Stimulated activated CD4-positive, alpha-beta T cell treated with anti-CD3 and anti-CD28 coated beads, Interleukin-4, amount 100 ng/mL, for 4 hours (primary cell): ENCODE measurements around the gene HOXD13.

Experiments
- DNase-seq, 2 experiments: peaks; one replicate each; pipeline ENCODE4 v3.0.0-alpha.2; 2020

The HOXD13 gene

DNA sequence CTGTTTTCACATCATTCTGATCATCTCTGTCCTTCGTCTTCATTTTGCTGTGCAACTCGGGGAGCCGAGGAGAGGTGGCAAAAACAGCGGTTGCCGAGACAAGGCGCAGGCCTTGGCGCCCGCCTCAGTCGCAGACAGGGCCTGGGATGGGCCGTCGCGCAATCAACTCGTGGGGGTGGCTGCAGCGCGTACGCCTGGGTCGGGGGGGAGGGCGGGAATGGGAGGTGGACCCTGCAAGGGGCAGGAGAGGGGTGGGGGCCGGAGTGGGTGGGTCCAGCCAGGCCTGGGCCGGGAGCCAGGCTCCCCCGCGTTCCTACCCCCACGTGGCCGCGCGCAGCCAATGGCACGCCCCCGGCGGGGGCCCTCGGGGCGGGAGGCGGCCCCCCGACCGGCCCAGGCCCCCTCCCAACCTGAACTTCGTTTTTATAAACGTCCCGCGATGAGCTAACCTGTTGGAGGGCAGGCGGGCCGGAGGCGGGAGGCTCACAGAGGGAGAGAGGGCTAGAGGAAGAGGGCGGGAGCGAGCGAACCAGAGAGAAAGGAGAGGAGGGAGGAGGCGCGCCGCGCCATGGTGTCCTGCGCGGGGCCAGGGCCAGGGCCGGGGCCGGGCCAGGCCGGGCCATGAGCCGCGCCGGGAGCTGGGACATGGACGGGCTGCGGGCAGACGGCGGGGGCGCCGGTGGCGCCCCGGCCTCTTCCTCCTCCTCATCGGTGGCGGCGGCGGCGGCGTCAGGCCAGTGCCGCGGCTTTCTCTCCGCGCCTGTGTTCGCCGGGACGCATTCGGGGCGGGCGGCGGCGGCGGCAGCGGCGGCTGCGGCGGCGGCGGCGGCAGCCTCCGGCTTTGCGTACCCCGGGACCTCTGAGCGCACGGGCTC, at the start of gene HOXD13:
Gene HOXD13 (plus strand): TSS at position 452 of the 875 bp plus-strand sequence. CDS start 170 bp downstream, at position 622.
- no peak for DNase-seq

DNA sequence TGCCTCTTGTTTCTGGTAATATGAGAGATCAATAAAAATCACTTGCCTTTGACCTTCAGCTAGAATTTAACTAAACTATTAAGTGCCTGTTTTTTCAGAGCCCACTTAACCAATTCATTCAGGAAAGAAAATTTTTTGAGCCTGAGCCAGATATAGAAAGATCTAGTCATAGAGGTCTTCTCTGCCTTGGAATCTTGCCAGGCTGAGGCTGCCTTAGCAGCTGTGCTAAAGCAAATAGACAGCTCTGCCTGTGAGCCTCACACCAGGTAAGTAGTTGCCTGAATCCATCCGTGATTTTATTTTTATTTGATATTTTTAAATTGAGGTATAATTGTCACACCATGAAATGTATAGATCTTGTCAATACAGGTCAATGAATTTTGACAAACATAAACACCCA, 36.1 kb upstream of the HOXD13 start:
- DNase-seq: no peak

DNA sequence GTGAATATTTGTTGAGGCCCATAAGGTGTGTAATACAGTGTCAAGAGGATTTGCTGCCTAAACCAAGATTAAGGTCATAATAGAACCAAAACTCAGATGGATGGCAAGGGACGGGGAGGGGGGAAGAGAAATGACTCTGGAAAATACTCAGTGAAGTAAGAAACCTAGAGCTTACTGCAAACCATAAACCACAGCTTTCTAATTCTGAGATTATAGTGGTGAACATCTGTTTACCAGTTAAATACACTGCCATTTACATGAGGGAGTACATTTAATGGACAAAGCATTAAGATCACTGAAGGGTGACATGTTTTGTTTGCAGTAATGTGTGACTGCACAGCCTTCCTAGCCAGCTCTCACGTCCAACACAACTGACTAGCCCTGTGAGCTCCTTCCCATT, 28.6 kb upstream of the HOXD13 start:
- no peak for DNase-seq

DNA sequence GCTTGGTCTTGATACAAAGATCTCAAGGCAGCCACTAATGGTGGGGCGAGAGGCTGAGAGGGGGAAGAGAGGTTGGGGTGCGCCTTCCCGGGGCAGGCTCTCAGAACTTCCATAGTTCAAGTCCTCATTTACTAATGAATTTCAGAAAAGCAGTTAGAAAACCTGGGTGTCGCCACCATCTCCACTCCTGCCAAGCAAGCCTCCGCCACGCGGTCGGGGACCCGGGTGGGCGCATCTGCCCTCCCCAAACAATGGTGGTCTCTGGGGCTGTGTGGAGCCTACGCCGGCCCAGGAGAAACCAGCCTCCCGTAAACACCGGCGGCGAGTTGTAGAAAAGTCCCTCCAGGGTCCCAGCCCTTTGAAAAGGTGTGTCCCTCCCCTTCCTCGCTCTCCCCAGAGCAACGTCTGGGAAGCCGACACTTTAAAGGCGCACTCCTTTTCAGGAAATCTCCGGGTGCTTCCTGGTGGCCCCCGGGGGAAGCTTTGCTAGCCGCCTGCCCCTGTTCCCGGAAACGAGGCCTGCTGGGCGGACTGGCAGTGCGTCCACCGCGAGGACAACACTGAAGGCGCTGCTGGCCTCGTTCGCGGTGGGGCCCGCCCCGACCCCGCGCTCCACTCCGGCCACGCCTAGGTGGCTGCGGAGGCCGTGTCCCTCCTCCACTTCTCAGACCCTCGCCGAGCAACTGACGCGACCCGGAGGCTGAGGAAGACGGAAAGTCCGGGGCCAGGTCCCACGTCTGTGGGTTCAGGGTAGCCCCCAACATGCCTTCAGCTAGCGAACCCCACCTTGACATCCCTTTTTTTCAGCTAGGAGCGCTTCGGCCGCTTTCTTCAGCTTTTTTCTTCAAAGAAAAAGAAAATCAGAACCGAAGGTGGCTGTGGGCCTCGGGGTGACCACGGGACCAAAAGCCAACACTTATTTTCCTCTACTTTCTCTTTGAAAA, 25.6 kb upstream of the HOXD13 start:
- no peak for DNase-seq

DNA sequence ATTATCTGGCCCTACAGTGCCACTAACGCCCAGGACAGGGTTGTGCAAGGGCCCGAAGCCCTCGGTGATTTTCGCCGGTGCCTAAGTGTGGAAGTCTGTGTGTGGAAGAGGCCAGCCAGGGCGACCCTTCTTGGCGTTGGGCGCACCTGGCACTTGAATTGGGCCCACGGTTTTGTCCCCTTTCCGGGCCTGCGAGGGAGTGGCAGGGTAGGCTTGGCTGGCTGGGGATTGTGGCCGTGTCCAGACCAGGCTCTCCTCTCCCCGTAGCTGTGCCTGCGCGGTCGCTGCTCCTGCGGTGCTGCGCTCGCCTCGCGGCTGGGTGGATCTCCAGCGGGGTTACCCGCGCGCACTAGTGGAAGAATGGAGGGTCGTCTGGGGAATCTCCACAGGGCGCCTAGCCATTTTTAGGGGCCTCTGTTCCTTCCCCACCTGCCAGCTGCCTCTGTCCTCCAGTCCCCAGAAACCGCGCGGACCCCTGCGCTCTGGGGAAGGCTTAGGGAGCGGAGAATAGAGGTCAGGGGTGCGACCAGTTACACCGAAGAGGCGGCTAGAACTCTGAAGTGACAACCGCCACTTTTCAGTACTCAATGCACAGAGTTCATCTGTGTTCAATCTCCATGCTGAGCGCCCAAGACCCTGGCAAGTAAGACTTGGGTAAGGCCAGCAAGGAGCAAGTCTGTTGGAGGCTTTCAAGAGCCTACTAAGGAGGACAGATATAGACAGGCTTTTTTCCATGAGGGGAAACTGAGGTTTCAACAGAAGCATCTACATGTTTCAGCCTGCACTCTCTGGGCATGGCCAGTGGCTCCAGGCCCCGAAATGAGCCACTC, 24.7 kb upstream of the HOXD13 start:
- no peak for DNase-seq

DNA sequence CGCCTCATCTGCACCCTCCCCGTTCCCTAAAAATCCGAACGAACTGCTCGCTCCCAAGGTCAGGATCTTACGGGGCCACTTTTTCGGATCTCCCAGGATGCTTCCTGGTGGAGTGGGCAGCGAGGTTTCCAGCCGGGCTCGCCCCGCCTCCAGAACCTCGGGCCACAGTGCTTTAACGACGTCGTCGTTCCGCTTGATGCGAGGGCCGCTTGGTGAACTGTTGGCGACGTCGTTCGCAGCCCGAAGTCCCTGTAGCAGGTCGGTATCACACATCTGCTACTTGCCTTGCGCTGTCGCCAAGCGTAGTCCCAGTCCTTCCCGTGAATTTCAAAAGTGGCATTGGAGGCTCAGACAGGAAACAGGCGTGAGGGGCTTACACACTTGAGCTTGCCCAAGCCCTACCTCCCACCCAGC, 24.1 kb upstream of the HOXD13 start:
- no peak for DNase-seq

DNA sequence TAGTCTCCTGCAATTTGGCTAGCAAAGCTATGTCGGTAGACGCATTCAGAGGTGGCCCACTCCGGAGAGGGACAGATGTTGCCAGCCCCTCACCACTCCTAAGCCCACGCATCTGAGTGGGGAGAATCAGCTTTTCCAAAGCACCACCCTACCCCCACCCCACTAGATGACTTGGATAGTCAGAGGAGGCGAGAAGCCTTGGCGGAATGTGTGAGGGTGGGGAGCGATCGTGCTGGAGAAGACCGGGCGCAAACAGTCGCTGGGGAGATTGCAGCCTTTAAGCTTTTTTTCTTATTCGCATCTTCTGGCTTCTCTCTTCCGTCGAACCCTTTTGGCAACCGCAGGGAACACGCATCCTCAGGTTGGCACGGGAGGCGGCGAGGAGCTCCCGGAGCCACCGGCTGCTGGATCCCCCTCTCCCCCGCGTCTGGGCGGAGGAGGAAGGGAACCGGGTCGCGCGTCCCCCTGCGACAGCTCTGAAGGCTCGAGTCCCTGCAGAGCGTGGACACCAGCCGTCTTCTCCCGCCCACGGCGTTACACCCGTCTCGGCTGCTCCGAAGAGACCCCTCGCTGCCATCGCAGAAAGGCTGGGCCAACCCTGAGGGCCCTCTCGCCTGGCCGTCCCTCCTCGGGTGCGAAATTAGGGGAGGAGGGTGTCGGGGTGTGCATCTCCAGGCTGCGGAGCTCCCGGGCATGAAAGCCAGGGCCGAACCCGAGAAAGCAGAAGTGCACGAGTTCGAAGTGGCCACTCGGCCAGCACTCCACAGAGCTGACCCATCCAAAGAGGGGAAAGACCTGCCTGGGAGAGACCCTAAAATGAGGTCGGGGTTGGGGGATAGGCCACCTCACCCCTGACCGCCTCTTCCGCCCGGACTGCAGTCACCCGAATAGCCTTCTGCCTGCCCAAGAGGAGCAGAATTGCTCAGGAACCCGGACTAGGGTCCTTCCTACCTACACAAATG, 20.9 kb upstream of the HOXD13 start:
- DNase-seq: no peak

DNA sequence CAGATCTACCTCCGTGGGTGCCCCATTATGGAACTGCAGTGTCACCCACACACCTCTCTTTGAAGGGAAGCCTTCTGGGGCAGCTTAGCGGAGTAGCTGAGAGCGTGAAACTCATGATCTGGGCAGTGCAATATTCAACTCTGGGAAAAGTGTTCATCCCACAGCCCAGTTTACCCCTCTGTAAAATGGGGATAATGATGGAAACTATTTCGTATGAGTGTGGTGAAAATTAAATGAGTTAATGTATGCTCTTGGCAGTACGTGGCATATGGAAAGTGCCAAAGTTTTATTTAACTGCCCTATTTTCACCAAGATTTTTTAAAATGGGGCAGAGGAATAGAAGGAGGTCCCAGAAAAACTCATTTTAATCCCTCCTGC, 20.2 kb upstream of the HOXD13 start:
- no peak for DNase-seq

DNA sequence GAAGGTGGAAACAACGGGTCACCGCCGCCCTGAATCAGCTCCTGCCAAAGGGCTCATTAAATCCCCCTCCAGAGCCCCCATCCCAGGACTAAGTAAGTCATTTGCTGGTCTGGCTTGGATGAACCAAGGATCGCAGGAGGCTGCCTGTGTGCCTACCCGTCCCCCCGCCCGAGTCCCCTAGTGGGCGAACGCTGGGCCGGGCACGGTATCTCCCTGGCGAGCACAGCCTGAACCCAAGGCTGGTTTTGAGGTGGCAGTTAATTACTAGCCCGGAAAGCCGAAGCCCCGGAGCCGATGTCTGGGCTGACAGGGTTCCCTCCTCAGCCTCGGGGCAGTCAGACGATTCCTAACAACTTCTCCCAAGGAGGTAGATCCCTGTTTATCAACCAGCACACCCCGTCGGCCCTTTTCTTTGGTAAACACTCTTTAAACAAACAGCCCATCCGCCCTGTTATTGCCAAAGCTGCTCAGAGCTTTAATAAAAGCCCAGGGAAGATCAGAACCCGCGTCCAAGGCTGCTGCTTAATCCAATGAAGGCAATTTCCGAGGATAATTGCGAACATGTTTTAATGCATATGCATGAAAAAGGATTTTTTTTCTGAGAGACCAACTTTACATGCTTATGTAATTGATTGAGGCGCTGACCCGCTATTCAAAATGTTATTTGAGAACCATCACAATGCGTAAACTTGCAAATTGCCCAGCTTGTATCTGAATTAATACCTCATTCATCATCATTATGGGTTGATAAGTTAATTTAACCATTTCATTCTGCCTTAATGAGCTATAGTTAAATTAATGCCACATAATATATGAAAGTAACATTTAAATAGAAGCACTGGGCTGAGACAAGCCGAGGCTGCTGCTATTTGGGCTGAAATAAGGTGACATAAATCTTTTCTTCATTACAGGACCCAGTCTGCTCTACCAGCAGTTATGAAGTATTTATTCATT, 19.3 kb upstream of the HOXD13 start:
- DNase-seq: no peak

DNA sequence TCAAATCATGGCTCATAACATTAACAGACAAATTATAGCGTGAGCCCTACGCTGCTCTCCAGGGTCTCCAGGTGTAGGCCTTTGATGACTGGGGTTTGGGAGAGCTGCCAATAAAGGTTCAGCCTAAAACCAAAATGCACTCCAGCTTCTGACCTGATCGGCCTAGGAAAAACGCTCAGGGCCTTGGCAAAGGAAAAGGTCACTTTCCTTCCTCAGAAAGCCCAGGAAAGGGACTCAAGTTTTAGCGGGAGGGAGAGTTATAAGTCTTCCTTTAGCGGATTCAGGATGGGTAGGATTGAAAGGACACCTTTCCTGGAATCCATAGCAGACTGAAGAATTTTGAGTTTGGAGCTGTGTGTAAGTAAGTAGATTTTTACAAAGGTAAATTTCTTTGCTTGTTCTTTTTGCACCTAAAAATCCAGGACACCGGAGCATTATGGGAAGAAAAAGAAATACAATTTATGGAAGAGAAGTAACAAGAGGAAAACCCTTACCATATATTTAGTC, 17.5 kb upstream of the HOXD13 start:
- DNase-seq: no peak

DNA sequence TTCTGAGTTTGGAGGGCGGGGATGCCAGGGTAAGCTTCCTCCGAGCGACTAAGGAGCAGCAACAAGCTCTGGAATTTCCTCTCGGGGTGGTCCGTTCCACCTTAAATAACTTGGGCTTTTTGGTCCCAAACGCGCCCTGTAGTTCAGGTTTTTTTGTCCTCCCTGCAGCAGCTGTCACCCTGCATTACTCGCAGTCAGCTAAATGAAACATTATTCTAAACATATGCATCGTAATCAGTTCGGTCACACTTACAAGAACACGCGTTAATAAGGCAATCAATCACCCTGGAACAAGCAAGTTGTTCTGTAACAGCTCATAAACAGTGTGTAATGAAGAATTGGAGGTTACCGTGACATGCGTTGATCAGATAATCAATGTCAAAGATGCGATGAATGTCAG, 17.0 kb upstream of the HOXD13 start:
- no peak for DNase-seq

DNA sequence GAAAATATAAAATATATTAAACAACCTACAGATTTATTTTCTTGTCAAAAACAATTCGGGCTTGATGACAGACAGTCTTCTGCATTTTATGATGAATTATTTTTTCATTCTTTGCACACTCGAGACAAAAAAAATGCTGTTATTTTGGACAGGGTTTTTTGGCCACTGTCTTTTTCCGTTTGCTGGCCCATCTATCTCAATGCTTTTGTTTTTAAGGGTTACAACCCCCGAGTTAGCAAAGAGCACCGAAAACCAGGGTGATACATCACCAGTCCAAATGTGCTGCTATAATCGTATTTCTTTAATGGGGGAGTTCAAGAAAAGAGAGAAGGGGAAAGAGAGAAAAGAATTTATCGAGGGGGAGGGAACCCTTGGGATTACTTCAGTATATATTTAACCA, 16.5 kb upstream of the HOXD13 start:
- DNase-seq: no peak

DNA sequence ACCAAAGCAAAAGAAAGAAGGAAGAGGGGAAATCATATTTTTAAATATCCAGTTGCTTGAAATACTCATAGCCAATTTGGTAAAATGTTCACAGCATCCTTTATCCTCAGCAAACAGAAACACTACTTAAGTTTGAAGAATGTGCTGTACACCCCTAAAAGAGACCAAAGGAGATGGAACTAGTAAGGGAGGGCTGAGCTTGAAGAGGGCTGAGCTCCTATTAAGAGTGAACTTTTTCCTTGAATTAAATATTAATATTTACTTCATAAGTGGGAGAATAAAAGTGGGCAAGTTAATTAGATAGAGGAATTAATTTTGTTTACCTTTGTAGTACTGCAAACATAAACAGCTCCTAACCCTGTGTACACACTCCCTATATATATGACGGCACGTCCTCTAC, 15.7 kb upstream of the HOXD13 start:
- no peak for DNase-seq

DNA sequence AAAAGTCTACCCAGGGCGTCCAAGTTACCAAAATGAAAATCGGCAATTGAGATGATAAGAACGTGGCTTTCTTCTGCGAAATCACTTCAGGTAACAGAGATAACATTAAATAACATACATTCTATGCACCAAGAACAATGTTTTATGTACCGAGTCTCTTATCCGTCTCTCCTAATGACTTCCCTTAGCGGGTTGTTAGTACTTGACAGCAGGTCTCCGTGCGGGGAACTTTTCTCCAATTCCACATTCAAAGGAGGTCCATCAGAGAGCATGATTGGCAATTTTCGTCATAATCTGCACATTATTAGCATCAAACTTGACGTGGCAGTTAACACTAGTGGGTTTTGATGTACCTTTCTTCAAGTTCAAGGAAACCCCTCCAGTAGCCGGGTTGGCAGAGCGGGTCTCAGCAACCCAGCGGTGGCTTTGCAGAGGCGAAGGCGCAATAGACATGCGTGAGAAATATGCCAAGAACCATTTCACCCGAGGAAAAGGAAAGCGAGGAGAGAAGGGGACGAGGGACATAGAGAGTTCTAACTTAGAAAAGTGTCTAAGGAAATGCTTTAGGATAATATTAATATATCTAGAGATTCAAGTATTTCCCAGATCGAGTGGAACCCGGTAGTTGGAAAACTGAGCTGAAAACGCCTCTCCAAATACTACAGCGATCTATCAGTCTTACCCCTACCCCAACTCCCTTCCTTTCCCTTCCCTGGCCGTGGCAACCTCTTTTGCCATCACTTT, 13.8 kb upstream of the HOXD13 start:
- no peak for DNase-seq

DNA sequence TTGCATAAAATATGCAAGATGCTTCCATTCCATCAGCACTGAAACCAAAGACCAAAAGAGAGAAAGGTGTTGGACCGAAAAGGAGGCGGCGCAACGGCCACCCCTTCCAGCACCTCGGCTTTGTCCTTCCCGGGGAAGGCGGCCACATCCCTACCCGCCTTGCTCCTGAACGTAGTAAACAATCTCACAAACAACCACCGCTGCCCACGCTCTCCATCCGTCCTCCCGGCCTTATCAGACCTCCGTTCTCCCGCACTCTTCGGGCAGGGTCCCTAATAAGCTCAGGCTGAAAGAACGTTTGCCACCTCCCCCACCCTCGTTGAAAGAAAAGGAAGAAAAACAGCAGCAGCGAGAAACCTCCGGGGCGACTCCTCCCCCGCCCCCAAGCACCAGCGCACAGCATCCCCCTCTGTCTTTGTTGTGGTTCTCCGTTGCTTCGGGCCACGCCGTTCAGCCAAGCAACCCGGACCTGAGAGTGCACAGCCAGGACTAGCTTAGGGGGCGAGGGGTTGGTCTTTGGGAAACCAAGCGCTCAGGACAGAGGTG, 13.2 kb upstream of the HOXD13 start:
- no peak for DNase-seq

DNA sequence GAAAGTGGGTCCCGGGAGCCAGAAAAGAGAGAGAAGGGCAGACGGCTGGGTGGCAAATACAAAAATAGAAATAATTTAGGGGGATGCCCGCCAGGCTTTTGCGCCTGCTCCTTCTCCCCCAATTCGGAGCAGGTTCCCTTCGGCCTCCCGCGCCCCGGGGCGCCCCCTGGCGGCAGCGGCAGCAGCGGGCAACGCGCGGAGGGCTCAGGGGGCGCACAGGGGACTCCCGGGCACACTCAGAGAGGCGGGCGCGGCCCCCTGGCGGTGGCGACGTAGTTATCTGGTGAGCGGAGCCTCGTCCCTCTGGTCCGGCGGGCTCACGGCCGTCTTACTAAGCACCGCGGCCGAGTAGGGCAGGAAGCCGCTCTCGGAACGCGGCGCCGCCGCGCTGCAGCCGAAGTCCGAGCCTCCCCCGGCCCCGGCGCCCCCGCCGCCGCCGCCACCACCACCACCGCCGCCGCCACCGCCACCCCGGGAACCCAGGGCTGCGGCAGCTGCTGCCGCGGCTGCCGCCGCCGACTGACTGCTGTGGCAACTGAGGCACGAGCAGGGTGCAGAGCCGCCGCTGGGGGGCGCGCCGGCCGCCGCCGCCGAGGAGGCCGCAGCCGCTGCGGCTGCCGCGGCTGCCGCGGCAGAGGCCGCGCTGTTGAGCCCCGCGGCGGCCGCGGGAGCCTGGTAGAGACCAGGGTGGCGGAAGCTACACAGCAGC, 12.5 kb upstream of the HOXD13 start:
- no peak for DNase-seq

DNA sequence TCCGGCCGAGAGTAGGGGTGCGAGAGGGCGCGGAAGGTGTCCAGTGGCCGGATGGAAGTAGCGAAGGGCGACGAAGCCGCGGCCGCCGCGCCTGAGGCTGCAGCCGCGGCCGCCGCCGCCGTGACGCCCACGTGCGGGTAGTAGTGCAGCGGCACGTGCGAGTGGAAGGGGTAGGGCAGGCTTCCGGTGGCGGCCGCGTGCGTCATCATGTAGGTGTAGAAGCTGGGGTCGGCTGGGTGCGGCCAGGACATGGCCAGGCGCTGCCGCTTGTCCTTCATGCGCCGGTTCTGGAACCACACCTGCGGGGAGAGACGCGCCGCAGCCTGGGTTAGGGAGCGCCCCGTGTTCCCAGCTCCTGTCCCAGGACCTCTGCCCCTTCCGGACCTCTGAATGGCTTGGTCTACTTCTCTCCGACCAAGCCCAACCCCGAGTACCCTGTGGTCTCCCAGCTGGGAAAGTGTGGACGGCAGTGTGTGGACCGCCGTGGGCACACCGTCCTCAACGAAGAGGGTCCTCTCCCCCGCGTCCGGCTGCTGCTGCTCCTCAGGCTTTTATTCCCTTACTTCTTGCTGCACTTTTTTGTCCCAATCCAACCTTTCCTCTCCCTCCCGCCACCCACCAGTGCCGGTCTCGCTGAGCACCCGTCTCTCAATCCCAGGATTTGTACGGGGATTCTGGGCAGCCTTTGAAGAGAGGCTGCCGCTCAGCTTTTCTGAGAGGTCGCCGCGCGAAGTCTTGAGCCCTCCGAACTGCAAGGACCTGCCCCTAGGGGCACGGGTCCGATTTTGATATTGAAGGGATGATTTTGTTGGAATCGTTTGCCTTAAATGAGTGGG, 11.8 kb upstream of the HOXD13 start:
- DNase-seq: no peak
